ENCODE data around the gene PRKN.

DNA sequence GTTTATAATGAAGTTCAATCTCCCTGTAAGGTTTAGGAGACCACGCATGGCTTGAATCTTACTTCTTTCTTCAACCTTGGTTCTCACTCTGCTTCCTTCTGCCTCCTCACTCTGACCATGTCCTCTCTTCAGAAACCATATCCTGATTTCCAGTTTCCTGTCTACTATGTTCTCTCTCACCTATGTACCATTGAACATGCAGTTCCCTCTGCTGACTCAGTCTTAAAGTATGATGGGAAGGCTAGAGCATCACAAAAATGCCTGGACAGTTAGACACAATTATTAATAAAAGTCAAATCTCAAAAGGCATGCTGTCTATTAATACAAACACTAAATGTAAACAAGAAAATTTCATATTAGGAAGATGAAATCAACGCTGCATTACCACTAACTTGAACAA is 151.6 kb downstream of the PRKN start:
- TF ChIP-seq BHLHE40 (IDR thresholded peaks at IDR 0.05; ENCODE audit: borderline replicate concordance) = no peak
- TF ChIP-seq FOXK2 (IDR thresholded peaks at IDR 0.05) = no peak
- TF ChIP-seq FOXM1 (IDR thresholded peaks at IDR 0.05; ENCODE audit: borderline replicate concordance) = no peak

Data from HEK293T (cell line).